ENCODE data around the gene PITPNM1. TPM values are rescaled to one million over a fixed set of nuclear protein-coding genes. Genes with fewer than 3 reads are reported as not detected.

The PITPNM1 gene
- total RNA-seq, 1 experiment from 2014 or later = 18.9 TPM

DNA sequence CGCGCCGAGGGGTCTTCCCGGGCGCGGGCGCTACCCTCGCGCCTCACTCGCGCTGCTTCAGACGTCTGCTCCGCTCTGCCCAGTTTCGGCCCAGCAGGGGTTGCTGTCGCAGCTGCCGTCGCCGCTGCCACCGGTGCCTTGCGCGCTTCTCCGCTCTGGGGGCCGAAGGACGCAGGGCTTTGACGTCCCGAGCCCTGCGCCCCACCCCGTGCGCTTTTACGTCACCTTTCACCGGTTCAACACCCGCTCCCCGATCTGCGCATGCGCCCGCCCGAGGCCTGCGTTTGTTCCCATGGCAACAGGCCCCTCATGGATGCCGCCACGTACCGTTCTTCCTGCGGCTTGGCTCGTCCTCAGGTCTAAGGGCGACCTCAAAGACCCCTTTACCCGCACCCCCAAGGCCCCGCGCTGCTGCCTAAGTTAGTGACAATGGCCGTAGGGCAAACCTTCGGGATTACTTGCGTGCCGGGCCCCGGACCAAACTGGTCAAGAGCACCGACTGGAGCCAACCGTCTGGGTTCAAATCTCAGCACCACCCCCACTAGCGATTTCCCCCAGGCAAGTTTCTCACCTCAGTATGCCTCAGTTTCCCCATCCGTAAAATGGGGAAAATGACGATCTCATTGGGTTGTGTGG lies 3.4 kb upstream of the PITPNM1 start:
- peak overlapping the region; percentile 78 for H3K4me3 ChIP-seq
- peak; percentile 94 for DNase-seq
- H3K36me3 ChIP-seq = peaks cover 11% of the 10 kb centered on the region
- no peaks in the 10 kb centered on the region for H3K9me3 ChIP-seq
- no peaks in the 10 kb centered on the region for H3K27me3 ChIP-seq

DNA sequence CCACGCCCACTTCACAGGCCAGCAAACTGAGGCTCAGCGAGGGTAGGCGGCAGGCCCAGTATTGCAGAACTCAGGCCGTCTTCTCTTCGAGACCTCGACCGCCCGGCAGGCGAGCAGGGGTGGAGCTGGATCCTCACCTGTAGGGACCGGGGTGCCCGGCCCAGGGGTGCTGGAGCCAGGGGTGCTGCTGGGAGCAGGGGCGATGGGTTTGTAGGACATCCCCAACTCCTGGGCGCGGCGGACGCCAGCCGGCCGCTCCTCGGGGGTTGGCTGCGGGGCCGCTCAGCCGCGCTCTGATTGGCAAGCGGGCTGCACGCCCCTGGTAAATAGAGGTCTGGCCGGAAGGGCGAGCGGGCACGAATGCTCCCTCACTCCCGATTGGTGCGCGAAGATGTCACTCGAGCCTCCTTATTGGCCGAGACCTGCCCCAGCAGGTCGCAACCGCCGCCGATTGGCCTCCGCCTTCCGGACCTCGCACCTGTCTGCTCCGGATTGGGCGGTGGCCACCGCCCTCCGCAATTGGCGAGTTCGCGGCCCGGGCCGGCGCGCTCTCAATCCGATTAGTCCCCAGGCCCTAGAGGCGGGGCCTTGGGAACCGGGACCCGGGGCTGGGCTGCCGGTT lies 2.8 kb upstream of the PITPNM1 start, which contains the start of gene CDK2AP2:
Gene CDK2AP2 (minus strand): TSS at position 299 of the 622 bp plus-strand sequence. CDS start 80 bp downstream, at position 219.
- H3K9me3 ChIP-seq = no peaks in the 10 kb centered on the region
- H3K36me3 ChIP-seq = peaks cover 11% of the 10 kb centered on the region
- DNase-seq = peak; percentile 100
- no peaks in the 10 kb centered on the region for H3K27me3 ChIP-seq
- peak within 1 kb of the TSS; percentile 78 for H3K4me3 ChIP-seq

DNA sequence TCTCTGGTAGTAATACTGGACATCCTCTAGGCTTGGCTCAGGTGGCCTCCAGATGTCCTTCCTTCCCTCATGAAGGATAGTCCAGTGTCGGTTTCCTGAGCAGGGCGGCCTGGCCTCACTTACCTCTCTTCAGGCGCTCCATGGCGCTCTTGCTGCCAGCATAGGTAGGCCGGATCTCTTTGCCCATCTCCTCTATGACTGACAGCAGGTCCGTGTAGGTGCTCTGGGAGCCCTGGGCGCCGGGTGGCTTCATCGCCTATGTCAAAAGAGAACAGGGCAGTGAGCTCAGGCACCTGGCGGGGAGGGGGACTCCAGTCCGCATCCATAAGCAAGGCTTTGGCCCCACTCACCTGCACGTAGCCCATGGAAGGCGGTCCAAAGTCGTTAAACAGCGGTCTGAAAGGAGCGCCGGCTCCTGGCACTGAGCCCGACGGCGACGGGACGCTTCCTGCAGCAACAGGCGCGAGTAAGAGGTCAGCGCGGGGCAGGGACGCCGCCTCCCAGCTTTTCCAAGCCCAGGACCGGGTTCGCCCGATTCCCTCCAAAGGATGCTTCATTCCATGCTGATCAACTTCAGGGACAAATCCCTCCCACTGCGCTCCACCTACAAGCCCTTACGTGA lies 2.2 kb upstream of the PITPNM1 start:
- Histone ChIP-seq H3K4me3 (peak overlapping the region; percentile 78), H3K36me3 (peaks cover 11% of the 10 kb centered on the region), H3K9me3 (no peaks in the 10 kb centered on the region), H3K27me3 (no peaks in the 10 kb centered on the region)
- DNase-seq = no peak

DNA sequence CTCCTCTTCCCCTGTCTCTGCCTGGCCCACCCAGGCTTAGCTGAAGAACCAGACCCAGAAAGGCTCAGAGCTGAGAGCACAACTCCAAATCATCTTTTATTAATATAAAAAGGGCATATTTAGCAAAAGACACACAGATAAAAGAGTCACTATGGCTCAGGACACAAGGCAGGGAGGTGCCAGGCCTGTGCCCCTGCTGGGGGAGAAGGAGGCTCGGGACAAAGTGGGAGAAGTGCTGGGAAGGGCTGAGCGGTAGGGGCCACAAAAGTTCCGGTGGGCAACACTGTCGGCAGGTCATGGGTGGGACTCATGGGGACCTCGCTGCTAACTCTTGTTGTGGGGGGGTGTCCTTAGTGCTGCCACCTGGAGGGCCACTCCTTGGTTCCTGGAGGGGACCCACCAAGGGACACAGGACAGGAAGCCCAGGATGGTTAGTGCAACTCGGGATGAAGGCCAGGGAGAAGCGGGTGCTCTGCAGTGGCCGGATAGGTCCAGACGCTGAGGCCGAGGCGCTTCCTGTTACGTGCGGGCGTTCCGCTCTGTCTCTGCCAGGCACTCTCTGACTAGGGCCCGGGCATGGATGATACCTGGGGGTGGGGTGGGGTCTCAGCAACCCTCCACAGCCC lies 1.4 kb upstream of the PITPNM1 start:
- no peak for DNase-seq
- Histone ChIP-seq H3K4me3 (no peak overlapping the region), H3K9me3 (no peaks in the 10 kb centered on the region)

DNA sequence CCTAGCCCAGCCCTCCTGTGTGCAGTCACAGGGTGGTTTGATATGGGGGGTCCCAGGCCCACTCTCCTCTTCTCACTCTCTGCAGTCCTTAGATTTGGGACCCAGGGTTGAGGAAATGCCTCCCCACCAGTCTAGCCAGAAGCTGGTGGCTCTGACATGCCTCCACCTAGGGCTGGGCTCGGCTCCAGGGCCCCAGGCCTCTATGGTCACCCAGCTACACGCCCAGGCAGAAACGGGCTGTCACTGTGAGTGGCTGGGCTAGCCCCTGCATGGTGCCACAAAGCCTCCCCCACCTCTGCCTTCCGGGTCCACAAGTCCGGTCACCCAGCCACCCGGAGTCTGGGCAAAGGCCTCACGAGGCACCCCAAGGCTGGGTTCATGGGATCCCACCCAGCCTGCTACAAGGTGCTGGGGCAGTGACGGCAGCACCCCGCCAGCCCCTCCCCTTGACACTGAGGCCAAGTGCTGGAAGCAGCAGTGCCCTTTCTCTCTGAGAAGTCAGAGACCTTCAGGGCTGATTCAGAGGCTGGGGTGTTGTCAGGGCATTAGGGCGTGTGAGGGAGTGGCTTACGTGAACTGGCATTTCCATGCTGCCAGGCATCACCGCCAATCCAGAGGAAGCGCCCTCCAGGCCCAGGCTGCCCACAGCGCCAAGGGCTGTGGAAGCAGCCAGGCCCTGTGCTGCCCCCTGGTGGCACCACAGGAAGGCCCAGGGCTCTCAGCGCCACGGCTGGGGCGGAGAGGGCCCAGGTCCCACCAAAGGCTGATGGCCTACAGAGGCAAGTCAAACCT lies 638 bp upstream of the PITPNM1 start:
- H3K27me3 ChIP-seq = no peaks in the 10 kb centered on the region
- H3K9me3 ChIP-seq = no peaks in the 10 kb centered on the region
- peaks cover 19% of the 10 kb centered on the region for H3K36me3 ChIP-seq
- DNase-seq = peak; percentile 98
- H3K4me3 ChIP-seq = peak overlapping the region; percentile 75

More for the DNA sequence above, 1.4 kb upstream of the PITPNM1 start:
- Histone ChIP-seq H3K36me3 (peaks cover 17% of the 10 kb centered on the region), H3K27me3 (no peaks in the 10 kb centered on the region)

DNA sequence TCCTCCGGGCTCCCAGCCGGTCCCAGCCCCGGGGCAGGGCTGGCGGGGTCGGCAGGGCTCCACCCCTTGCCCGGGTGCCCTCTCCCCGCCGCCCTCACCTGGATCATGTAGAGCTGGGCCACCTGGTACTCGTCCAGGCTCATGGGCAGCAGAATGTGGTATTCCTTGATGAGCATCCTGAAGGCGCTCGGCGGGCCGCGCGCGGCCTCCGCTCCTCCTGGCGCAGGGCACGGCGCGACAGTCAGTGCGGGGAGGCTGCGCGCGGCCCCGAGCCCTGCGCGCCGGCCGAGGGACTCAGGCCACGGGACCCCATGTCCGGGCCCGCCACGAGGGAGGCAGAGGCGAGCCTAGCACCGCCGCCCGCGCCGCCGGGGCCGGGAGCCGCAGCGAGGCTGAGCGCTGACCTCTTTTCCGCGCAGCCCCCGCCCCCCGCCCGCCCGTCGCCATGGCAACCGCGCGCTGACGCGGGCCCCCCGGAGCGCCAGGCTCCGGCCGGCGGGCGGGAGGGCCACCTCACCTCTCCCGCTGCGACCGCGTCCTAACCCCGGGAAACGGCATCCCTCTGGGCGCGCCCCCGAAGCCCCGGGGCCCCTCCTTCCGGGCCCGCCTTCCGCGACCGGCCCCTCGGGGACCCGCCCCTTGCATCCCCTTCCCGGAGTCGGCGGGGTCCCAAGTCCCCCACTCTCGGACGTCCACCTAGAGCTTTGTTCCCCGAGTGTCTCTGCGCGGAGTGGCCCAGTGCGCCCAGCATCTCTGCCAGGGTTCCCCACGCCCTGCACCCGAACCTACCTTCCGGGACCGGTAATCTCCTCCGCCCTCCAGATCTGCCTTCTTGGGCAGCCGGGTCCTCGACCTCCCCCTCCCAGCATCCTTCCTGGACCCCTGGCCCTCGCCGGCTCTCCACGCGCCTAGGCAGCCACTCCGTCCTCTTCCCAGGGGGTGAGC lies 886 bp downstream of the PITPNM1 start:
- H3K4me3 ChIP-seq = peak overlapping the region; percentile 75
- peak; percentile 38 for DNase-seq
- H3K9me3 ChIP-seq = no peaks in the 10 kb centered on the region
- H3K36me3 ChIP-seq = peaks cover 19% of the 10 kb centered on the region
- no peaks in the 10 kb centered on the region for H3K27me3 ChIP-seq

DNA sequence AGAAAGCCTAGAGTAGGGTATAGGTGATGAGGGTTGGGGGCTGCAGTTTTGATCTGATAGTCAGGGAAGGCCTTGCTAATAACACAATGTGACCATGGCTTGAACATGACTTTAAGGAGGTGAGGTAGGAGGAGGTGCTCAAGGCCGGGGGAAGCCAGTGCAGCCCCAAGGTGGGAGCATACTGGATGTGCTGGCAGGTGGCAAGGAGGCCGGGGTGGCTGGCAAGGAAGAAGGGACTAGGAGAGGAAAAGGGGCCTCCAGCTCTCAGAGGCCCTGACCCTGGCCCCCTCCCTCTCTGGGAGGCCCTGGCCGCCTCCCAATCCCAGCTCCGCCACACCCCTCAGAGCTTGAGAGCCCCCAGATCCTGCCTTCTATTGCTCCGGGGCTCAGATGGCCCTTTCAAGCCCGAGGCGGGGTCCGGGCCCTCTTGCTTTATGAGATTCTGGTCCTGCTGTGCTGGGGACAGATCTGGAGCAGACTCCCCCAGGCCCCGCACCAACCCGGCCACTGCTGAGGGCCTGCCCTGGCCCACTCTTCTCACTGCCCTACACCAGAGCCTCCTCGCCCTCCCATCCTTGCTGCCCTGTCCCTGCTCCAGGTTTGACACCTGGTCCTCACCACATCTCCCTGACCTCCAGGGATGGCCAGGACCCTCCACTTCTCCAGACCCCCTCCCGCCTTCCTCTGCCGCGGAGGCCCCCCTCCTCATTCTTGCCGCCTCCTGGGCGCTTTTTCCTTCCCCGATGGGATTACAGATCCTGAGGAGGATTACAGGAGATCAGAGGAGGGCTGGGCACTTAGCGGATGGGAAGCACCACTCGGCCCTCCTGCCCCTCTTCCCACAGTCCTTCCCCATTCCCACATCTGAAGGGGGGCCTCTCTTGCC lies 1.8 kb downstream of the PITPNM1 start:
- no peak for DNase-seq
- Histone ChIP-seq H3K27me3 (no peaks in the 10 kb centered on the region), H3K36me3 (peaks cover 19% of the 10 kb centered on the region), H3K9me3 (no peaks in the 10 kb centered on the region), H3K4me3 (peak overlapping the region; percentile 75)

DNA sequence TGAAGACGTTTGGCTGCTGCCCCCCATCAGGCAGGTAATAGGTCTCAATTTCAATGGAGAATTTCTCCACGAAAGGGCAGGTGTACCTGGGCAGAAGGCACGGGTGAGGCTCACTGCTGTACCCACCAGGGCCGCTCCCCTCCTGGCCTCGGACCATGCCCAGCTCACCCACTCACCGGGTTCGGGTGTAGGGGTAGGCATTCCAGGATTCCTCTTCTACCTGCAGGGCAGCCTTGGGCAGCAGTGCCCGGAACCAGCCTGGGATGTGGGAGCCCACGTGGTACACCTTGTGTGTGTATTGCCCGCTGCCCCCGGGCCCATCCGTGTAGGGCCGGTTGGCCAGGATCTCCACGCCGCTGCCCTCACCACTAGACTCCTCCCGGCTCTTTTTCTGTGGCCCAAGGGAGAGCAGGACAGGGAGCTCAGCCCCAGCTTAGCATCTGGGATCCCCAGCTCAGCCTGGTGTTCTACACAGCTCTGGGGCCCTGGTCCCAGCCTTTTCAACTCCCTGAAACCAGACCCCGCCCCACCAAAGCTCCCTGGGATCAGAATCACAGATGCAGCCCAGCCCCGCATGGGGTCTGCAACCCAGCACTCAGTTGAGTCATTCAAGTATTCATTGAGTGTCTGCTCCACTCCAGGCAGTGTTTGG lies 2.7 kb downstream of the PITPNM1 start:
- DNase-seq = no peak
- Histone ChIP-seq H3K4me3 (no peak overlapping the region), H3K27me3 (no peaks in the 10 kb centered on the region), H3K36me3 (peaks cover 19% of the 10 kb centered on the region), H3K9me3 (no peaks in the 10 kb centered on the region)

DNA sequence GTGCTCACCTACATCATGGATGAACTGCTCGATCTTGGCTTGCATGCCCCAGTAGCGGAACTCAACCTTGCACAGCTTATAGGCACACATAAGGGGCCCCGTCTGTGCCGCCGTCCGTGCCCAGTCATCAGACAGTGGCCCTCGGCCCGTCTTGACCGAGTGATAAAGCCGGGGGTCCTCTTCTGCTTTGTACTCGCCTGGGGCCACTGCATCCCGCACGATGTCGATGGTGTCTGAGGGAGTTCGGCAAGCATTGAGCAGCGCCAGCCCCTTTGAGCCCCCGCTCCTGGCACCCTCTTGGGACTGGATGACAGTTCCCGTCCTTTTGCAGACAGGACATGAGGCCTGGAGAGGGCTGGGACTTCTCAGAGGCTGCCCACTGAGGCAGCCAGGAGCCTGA lies 3.3 kb downstream of the PITPNM1 start:
- no peak overlapping the region for H3K4me3 ChIP-seq
- DNase-seq = no peak
- peaks cover 13% of the 10 kb centered on the region for H3K36me3 ChIP-seq
- H3K9me3 ChIP-seq = no peaks in the 10 kb centered on the region
- no peaks in the 10 kb centered on the region for H3K27me3 ChIP-seq

DNA sequence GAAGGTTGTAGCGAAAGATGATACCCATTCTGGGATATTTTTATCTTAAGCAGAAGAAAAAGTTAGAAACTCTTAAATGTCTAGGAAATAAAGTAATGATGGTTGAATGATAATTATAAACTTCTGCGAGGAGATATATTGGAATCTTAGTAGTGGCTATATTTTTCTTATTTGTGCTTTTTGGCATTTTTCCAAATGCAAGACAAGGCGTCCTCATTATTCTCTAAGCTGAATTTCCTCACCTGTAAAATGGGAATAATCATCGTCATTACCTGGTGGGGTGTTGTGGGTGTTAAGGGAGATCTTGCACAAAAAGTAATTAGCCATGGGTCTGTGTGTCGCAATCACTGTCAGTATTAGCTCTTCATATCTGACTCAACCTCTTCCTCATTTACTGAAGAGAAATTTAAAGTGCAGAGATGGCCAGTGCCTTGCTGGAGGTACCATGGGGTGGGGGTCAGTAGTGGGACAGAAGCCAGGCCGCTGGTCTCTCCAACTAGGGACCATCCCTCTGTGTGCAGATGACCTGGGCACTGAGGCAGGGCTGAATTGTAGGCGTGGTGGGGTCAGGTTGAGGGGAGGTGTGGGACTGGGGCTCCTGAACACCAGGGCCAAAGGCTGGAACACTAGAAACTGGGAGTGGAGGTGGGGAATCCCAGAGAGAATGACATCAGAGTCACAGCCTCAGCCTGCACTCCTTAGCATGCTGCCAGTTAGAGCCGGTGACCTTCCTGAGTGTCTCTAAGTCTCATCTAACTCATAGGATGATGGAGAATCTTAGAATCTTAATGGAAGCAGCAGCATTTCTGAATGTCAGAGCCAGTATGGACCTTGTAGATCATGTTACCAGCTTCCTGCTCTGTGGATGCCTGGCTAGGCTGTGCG lies 4.1 kb downstream of the PITPNM1 start:
- DNase-seq = no peak
- H3K36me3 ChIP-seq = peaks cover 7% of the 10 kb centered on the region
- H3K27me3 ChIP-seq = no peaks in the 10 kb centered on the region
- no peaks in the 10 kb centered on the region for H3K9me3 ChIP-seq
- H3K4me3 ChIP-seq = no peak overlapping the region

DNA sequence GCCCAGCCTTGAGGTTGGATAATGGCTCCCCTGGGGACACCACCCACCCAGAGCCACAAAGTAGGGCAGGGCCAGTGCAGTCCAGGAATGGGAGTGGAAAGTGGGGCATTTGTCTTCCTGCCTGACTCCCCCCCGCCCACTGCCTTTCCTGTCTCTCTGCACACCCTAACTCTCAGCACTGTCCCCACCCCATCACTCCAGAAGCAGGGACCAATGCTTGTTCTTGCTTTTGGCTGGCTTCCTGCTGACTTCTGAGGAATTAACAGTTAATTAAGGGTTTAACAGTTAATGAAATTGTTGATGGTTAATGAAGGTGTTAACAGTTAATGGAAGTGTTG lies 4.7 kb downstream of the PITPNM1 start:
- no peaks in the 10 kb centered on the region for H3K27me3 ChIP-seq
- H3K9me3 ChIP-seq = no peaks in the 10 kb centered on the region
- no peak overlapping the region for H3K4me3 ChIP-seq
- peaks cover 7% of the 10 kb centered on the region for H3K36me3 ChIP-seq
- no peak for DNase-seq

DNA sequence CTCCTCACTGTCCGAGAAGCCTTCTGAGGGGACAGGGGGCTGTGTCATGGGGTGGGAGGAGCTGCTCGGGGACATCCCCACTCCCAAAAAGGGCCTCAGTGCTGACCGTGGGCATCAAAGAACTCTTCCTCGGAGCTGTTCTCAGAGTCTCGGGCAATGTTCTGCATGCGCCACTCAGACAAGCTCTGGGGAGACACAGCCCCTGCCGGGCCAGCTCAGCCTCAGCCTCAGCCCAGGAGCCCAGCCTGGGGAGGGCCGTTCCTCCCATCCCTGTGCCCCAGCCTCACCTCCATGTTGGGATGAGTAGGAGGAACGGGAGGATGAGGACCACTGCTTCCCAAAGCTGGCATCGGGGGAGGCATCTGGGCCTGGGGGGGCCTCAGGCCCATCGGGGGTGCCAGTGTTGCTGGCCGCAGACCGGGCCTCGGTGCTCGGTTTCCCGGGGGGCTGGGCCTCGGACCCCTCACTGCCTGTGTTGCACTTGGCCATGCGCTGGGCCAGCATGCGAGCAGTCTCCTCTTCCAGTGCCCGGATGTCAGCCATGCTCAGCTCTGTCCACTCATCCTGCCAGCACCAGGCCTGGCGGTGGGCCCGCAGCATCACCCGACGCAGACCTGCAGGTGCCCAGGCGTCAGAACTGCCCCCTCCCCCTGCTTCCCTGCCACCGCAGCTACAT lies 5.2 kb downstream of the PITPNM1 start:
- no peak for DNase-seq
- Histone ChIP-seq H3K36me3 (peaks cover 7% of the 10 kb centered on the region), H3K4me3 (no peak overlapping the region), H3K27me3 (no peaks in the 10 kb centered on the region), H3K9me3 (no peaks in the 10 kb centered on the region)

DNA sequence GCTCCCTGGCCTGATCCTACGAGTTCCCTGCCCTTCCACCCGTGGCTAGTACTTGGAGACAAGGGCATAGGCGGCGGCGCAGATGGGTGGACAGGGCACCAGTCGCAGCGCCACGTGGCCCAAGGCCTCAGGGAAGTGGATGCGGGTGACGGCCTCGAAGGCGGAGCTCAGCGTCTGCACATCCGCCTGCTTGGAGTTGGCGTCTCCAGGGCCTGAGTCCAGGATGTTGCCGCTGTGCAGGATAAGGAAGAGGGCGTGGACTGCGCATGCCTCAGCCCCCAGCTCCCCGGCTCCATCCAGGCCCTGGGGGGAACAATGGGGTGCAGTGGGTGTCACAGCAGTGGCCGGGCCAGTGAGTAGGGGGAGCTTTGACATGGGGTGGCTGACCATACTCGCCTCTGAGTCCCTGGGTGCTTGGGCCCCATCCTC lies 6.6 kb downstream of the PITPNM1 start:
- no peaks in the 10 kb centered on the region for H3K27me3 ChIP-seq
- no peaks in the 10 kb centered on the region for H3K9me3 ChIP-seq
- H3K4me3 ChIP-seq = no peak overlapping the region
- H3K36me3 ChIP-seq = peaks cover 7% of the 10 kb centered on the region
- no peak for DNase-seq

Measured in MG63 (cell line).